A549 (cell line): ENCODE measurements around the gene TSC22D2. TPM values are rescaled to one million over a fixed set of nuclear protein-coding genes. Genes with fewer than 3 reads are reported as not detected.

Experiments used
- ATAC-seq, 2 experiments: fragments of 200-7000 bp in 1 of 2; fragments of >200 bp in 1 of 2; cut with Nextera tagmentation in 1 of 2; cut with Tn5 transposase in 1 of 2; 3 replicates each; pipeline versions ENCODE4 v1.8.0 to v1.9.1; 2018 to 2020; ENCODE audit warnings: mild to moderate bottlenecking in 1 of 2, moderate library complexity in 1 of 2
- CTCF ChIA-PET: fragments of 300-600 bp; sonication (Branson Sonifier 250); formaldehyde crosslinking; extraction: SDS; loops from one replicate; lab custom pipeline; 2021; ENCODE audit warnings: antibody characterized with exemption, inconsistent platforms; lab: Yijun Ruan, JAX
- POLR2A ChIA-PET: fragments of 350-600 bp; formaldehyde crosslinking; extraction: SDS; loops from one replicate; lab custom pipeline; 2021; ENCODE audit warnings: antibody characterized with exemption, inconsistent platforms; lab: Yijun Ruan, JAX
- DNase-seq, 2 experiments: peaks; one replicate each; pipeline versions ENCODE4 v3.0.0 to v3.0.0-alpha.2; 2011 to 2016; ENCODE audit warnings: low read depth in 1 of 2, low spot score in 1 of 2
- FAIRE-seq: peaks from 2 replicates; lab custom pipeline; 2011; peaks lifted over from hg19 to GRCh38; lab: Jason Lieb, UNC
- H3K27ac ChIP-seq, 2 experiments: fragments of >200 bp; sonication (Bioruptor Twin); formaldehyde crosslinking; 3 replicates each; pipeline ENCODE4 v1.5.1; 2016 to 2017
- H3K4me1 ChIP-seq: fragments of >200 bp; sonication (Bioruptor Twin); formaldehyde crosslinking; 3 replicates; pipeline ENCODE4 v1.6.1; 2016
- H3K4me2 ChIP-seq: fragments of >200 bp; sonication (Bioruptor Twin); formaldehyde crosslinking; 3 replicates; pipeline ENCODE4 v1.6.1; 2016
- H3K4me3 ChIP-seq: fragments of >200 bp; sonication (Bioruptor Twin); formaldehyde crosslinking; 3 replicates; pipeline ENCODE4 v1.5.1; 2016
- H3K9me3 ChIP-seq: fragments of >200 bp; sonication (Bioruptor Twin); formaldehyde crosslinking; 3 replicates; pipeline ENCODE4 v1.6.1; 2016
- CBX8 ChIP-seq: fragments of 200-600 bp; sonication (generic); IDR thresholded peaks from 2 replicates; pipeline ENCODE4 v1.6.1; 2016
- CHD4 ChIP-seq: fragments of 200-600 bp; sonication (generic); IDR thresholded peaks from 2 replicates; pipeline ENCODE4 v1.6.1; 2016; ENCODE audit warnings: antibody characterized with exemption, mild to moderate bottlenecking, borderline replicate concordance
- EP300 ChIP-seq, 2 experiments: fragments of >200 bp; sonication (Bioruptor Twin); formaldehyde crosslinking; IDR thresholded peaks; 2 replicates in 1 of 2; 3 replicates in 1 of 2; pipeline ENCODE4 v1.6.1; 2016 to 2017
- FOSB ChIP-seq: fragments of 250-450 bp; sonication (Bioruptor Pico); IDR thresholded peaks from 2 replicates; pipeline ENCODE4 v1.5.0; 2020; ENCODE audit warnings: mild to moderate bottlenecking, moderate library complexity
- GATA3 ChIP-seq: IDR thresholded peaks from 2 replicates; pipeline ENCODE4 v1.6.1; 2012; ENCODE audit warnings: borderline replicate concordance
- HDAC2 ChIP-seq: fragments of 200-600 bp; sonication (generic); IDR thresholded peaks from 2 replicates; pipeline ENCODE4 v1.6.1; 2016
- HEYL ChIP-seq: fragments of 250-450 bp; sonication (Bioruptor Pico); IDR thresholded peaks from 2 replicates; pipeline ENCODE4 v1.8.0; 2021; ENCODE audit warnings: mild to moderate bottlenecking, moderate library complexity
- HOXA7 ChIP-seq: fragments of 250-450 bp; sonication (Bioruptor Pico); IDR thresholded peaks from 2 replicates; pipeline ENCODE4 v1.5.0; 2020; ENCODE audit warnings: mild to moderate bottlenecking, moderate library complexity
- JUNB ChIP-seq: fragments of >200 bp; sonication (Bioruptor Twin); formaldehyde crosslinking; IDR thresholded peaks from 2 replicates; pipeline ENCODE4 v1.6.1; 2016
- MAFK ChIP-seq: fragments of 450-650 bp; IDR thresholded peaks from 2 replicates; pipeline ENCODE4 v1.6.1; 2014; ENCODE audit not compliant: partially characterized antibody
- MAZ ChIP-seq: fragments of 150-350 bp; IDR thresholded peaks from 2 replicates; pipeline ENCODE4 v1.6.1; 2014; ENCODE audit warnings: antibody characterized with exemption, low read depth, low read length, borderline replicate concordance
- MYC ChIP-seq: IDR thresholded peaks from 2 replicates; pipeline ENCODE4 v1.6.1; 2012; ENCODE audit warnings: mild to moderate bottlenecking, inconsistent platforms, low read length, improper control_type of control experiment, borderline replicate concordance
- PHF8 ChIP-seq: fragments of 200-600 bp; sonication (generic); IDR thresholded peaks from 2 replicates; pipeline ENCODE4 v1.6.1; 2016; ENCODE audit warnings: low read depth, mild to moderate bottlenecking, antibody characterized with exemption, moderate library complexity, borderline replicate concordance
- POLR2A ChIP-seq: IDR thresholded peaks from 2 replicates; pipeline ENCODE4 v1.6.1; 2012; ENCODE audit warnings: mild to moderate bottlenecking, low read length
- RAD21 ChIP-seq, 2 experiments: fragments of >200 bp in 1 of 2; sonication (Bioruptor Twin) in 1 of 2; formaldehyde crosslinking in 1 of 2; IDR thresholded peaks in 1 of 2; conservative IDR thresholded peaks in 1 of 2; 2 replicates in 1 of 2; 3 replicates in 1 of 2; pipeline ENCODE4 v1.6.1; 2012 to 2018; ENCODE audit warnings: inconsistent platforms in 1 of 2
- RARB ChIP-seq: fragments of 250-450 bp; sonication (Bioruptor Pico); IDR thresholded peaks from 2 replicates; pipeline ENCODE4 v1.8.0; 2021; ENCODE audit warnings: mild to moderate bottlenecking, moderate library complexity
- SMC3 ChIP-seq: fragments of >200 bp; sonication (Bioruptor Twin); formaldehyde crosslinking; IDR thresholded peaks from 3 replicates; pipeline ENCODE4 v1.6.1; 2018; ENCODE audit warnings: inconsistent platforms
- TP53 ChIP-seq: fragments of 250-450 bp; sonication (Bioruptor Pico); IDR thresholded peaks from 2 replicates; pipeline ENCODE4 v1.5.0; 2021; ENCODE audit warnings: mild to moderate bottlenecking, moderate library complexity
- USF2 ChIP-seq: fragments of 450-650 bp; IDR thresholded peaks from 2 replicates; pipeline ENCODE4 v1.6.1; 2014; ENCODE audit warnings: antibody characterized with exemption
- ZNF302 ChIP-seq: fragments of 250-450 bp; sonication (Bioruptor Pico); IDR thresholded peaks from 2 replicates; pipeline ENCODE4 v1.9.0; 2021; ENCODE audit warnings: inconsistent platforms, mild to moderate bottlenecking, moderate library complexity
- ZSCAN20 ChIP-seq: fragments of 250-450 bp; sonication (Bioruptor Pico); IDR thresholded peaks from 2 replicates; pipeline ENCODE4 v1.8.0; 2022; ENCODE audit warnings: mild to moderate bottlenecking, moderate library complexity
- WGBS: methylation state at CpG from one replicate; pipeline ENCODE4 v1.1.6; 2017; ENCODE audit errors: missing lambda C conversion rate; 5-methylcytosine and 5-hydroxymethylcytosine counted together
- polyA plus RNA-seq, 4 experiments: library from polyadenylated mRNA; depleted of rRNA in 3 of 4; stranded (reverse); fragments of >200 nt; fragmentation: RNase III in 1 of 4; extraction: RNeasy Plus Mini Kit Qiagen cat#74134 plus additional on column Dnase treatment in 1 of 4; gene quantifications; 2 replicates in 3 of 4; 3 replicates in 1 of 4; pipeline ENCODE4 v1.2.3, GENCODE V29; 2011 to 2017
- TF ChIP-seq, protein P1 (sequence below): fragments of >200 bp; sonication (Bioruptor Twin); formaldehyde crosslinking; IDR thresholded peaks from 3 replicates; pipeline ENCODE4 v1.5.1; 2016
- TF ChIP-seq, protein P2 (sequence below): IDR thresholded peaks from 2 replicates; pipeline ENCODE4 v1.6.1; 2012

TSC22D2 gene
- polyA plus RNA-seq, 2 of the 4 experiments (the other 2 are of a cell fraction) = 8.8 to 13.9 TPM

- TF ChIP-seq HOXA7 (CRISPR knock-in tag) (no peak), FOSB (no peak), USF2 (no peak), TP53 (no peak), POLR2A (no peak)
- TF ChIP-seq, all 56 proteins: peak for 0
These were observed 5.9 kb upstream of the TSC22D2 start (continued) for GRCh38 chr3:150402217-150402616.

DNA sequence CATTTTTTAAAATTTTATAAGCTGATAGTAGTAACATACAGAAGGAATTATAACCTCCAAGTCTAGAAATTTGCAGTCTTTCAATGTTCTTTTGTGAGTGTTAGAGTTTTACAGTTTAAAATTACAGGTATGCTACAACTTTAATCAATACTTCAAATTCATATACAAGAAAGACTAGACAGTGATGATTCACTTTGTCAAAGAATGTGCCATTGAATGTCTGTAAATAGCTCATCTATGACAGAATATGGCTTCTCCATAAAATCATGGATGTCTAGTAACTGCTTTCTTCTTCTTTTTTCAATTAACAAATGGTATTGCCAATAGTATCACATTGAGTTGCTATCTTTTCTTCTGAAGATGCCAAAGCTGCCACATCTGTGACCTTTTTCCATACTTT, 4.1 kb upstream of the TSC22D2 start:
- ChIA-PET POLR2A (no interaction called here), CTCF (interaction anchor here (0.8 to 2.8 kb wide), 5 partner anchors 62 to 165 kb away, joined by 3 to 11 read pairs (median 3); no protein-coding TSS in a partner anchor)
- ATAC-seq (no peak), DNase-seq (no peak)
- Histone ChIP-seq H3K4me3 (no peak overlapping the region), H3K9me3 (no peaks in the 10 kb centered on the region), H3K27ac (no peak overlapping the region), H3K4me2 (no peak overlapping the region)
- TF ChIP-seq HDAC2 (no peak), ZNF302 (CRISPR knock-in tag) (no peak), MYC (no peak), CHD4 (no peak), FOSB (no peak), TP53 (no peak), MAZ (no peak), JUNB (no peak), EP300 (IDR thresholded peaks at IDR 0.05) (no peak), HEYL (CRISPR knock-in tag) (no peak), SMC3 (no peak), MAFK (no peak), RAD21 (conservative IDR thresholded peaks at IDR 0.05 in 1 of 2, IDR thresholded peaks at IDR 0.05 in 1 of 2) (no peak), USF2 (no peak), GATA3 (no peak)
- TF ChIP-seq, all 56 proteins: peak for 0
- H3K4me1 ChIP-seq = peaks cover 12% of the 10 kb centered on the region; the same call in 2 of the 3 replicates
- FAIRE-seq = no peak

- Histone ChIP-seq H3K4me2 (peak overlapping the region; percentile 90), H3K4me3 (peak overlapping the region; percentile 78), H3K4me1 (peaks cover 12% of the 10 kb centered on the region; the same call in 2 of the 3 replicates), H3K9me3 (no peaks in the 10 kb centered on the region), H3K27ac (peak overlapping the region; percentile 98 to 99)
- 0 out of 2 replicates have a peak, but pooled peaks have one; percentile 57 for TF ChIP-seq HOXA7 (CRISPR knock-in tag)
- TF ChIP-seq CBX8 = no peak
- no peak for TF ChIP-seq RARB
- 0 out of 2 replicates have a peak, but pooled peaks have one; percentile 18 for TF ChIP-seq PHF8
- ATAC-seq = no peak
- 41% methylated on average over 12 of the region's 12 CpGs for WGBS
- DNase-seq = peak in 1 of 2 experiments; percentile 6
- ChIA-PET CTCF (interaction anchor here (0.7 to 8.0 kb wide), 8 partner anchors 16 to 471 kb away, joined by 3 to 75 read pairs (median 10); no protein-coding TSS in a partner anchor), POLR2A (interaction anchor here (0.6 to 3.0 kb wide), 6 partner anchors 13 to 356 kb away, joined by 3 to 47 read pairs (median 6); partner anchors contain the start of gene SIAH2)
- FAIRE-seq = no peak
These were observed 869 bp upstream of the TSC22D2 start for GRCh38 chr3:150407051-150407807.

DNA sequence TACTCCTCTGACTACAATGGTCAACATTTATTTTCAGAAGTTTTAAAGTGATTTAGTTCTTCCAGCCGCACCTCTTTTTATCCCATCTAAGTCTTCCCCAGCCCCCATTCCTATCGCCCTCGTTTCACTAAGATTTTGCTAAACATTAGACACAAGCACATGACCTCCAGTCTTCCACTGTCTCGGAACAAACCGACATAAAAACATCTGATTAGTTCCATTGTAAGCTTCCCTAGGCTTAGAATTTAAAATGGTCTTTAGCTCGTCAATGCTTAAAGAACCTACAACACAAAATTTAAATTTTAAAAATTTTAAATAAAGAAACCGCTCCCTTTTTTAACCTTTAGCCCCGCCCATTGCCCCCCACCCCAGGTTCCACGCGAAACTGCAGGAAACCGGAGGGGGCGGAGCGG, 284 bp upstream of the TSC22D2 start:
- no peak for FAIRE-seq

More for the DNA sequence above, 284 bp upstream of the TSC22D2 start:
- ChIA-PET POLR2A (interaction anchor here (0.6 to 3.0 kb wide), 17 partner anchors 10 to 439 kb away, joined by 3 to 47 read pairs (median 4); partner anchors contain the start of genes EIF2A, SERP1 and SIAH2), CTCF (interaction anchor here (0.6 to 8.0 kb wide), 9 partner anchors 9 to 169 kb away, joined by 3 to 75 read pairs (median 13); no protein-coding TSS in a partner anchor)
- 1% methylated on average over 13 of the region's 13 CpGs for WGBS
- ATAC-seq (no peak; a peak in 1 of 6 replicates), DNase-seq (peak in 1 of 2 experiments; percentile 64)
- Histone ChIP-seq H3K4me2 (peak overlapping the region; percentile 90), H3K4me1 (peaks cover 14% of the 10 kb centered on the region; the same call in 2 of the 3 replicates), H3K4me3 (peak overlapping the region; percentile 78), H3K27ac (peak overlapping the region; percentile 98 to 99), H3K9me3 (no peaks in the 10 kb centered on the region)
- TF ChIP-seq, protein P1, sequence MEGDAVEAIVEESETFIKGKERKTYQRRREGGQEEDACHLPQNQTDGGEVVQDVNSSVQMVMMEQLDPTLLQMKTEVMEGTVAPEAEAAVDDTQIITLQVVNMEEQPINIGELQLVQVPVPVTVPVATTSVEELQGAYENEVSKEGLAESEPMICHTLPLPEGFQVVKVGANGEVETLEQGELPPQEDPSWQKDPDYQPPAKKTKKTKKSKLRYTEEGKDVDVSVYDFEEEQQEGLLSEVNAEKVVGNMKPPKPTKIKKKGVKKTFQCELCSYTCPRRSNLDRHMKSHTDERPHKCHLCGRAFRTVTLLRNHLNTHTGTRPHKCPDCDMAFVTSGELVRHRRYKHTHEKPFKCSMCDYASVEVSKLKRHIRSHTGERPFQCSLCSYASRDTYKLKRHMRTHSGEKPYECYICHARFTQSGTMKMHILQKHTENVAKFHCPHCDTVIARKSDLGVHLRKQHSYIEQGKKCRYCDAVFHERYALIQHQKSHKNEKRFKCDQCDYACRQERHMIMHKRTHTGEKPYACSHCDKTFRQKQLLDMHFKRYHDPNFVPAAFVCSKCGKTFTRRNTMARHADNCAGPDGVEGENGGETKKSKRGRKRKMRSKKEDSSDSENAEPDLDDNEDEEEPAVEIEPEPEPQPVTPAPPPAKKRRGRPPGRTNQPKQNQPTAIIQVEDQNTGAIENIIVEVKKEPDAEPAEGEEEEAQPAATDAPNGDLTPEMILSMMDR = no peak
- TF ChIP-seq ZSCAN20 (CRISPR knock-in tag) (no peak), USF2 (peak; percentile 44; the same call in 1 of the 2 replicates)
- TF ChIP-seq, protein P2, sequence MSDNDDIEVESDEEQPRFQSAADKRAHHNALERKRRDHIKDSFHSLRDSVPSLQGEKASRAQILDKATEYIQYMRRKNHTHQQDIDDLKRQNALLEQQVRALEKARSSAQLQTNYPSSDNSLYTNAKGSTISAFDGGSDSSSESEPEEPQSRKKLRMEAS = peak; percentile 60
